ENCODE measurements around the gene CTIF.
A peak's percentile ranks its signal among the peaks of the same experiment; 100 is the strongest.
"Not testable (repeated sequence)": the region's sequence is repeated elsewhere in the genome, so short reads cannot be mapped to it uniquely, and the experiment has no call there.

The CTIF gene

DNA sequence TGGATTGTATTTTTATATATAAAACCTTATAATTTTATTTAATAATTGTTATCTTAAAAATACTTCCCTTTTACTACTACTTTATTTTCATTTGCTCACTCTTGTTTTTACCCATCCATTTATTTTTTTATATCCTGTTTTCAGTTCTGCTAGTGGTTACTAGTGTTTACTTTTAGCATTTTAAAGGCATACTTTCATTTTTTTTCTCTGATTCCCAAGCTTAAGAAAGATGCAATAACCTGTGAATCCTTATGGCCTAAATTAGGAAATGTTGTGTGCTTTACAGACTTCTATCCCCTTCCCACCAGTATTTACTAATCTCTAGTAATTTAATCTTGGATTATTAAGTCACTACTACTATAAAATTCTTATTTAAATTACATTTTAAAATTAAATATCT, 272.0 kb downstream of the CTIF start:
- DNase-seq, result no peak

DNA sequence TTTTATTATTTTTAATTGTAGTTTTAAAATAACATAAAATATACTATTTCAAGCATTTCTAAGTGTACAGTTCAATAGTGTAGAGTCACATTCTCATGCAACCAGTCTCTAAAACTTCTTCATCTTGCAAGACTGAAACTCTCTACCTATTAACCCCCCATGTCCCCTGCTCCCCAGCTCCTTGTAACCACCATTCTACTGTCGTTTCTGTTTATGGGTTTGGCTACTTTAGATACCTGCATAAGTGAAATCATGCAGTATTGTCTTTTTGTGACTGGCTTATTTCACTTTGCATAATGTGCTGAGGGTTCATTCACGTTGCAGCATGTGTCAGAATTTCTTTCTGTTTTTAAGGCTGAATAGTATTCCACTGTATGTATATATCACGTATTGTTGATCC, 272.6 kb downstream of the CTIF start:
- DNase-seq, result no peak

DNA sequence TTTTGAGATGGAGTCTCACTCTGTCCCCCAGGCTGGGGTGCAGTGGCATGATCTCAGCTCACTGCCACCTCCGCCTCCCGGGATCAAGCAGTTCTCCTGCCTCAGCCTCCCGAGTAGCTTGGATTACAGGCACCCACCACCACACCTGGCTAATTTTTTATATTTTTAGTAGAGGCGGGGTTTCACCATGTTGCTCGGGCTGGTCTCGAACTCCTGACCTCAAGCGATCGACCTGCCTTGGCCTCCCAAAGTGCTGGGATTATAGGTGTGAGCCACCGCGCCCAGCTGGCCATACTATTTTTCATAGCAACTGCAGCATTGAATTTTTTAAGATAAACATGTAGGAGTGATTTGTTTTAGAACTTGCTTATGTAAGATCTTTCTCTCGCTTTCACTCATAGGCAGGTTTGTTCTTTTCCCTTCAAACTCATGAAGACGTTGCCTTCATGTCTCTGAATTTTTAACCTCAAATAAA, 273.2 kb downstream of the CTIF start:
- DNase-seq, result not testable (repeated sequence)

DNA sequence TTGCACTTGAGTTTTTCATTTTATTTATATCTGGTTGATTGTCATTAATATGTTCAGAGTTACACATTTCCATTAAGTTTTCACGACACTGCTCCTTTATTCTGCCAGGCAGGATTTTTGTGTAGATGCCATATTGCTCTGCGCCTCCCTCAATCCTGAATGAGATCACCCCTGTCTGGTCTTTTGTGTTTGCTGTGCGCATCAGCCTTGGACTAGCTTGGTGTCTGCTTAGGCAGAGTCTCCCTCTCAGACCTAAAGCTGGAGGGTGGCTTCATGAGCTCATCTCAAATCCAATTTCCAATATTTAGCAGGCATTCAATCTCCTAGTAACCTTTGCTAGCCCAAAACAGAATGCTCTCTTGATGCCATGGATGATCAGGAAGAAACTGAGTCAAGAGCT, 274.5 kb downstream of the CTIF start:
- DNase-seq, result no peak

DNA sequence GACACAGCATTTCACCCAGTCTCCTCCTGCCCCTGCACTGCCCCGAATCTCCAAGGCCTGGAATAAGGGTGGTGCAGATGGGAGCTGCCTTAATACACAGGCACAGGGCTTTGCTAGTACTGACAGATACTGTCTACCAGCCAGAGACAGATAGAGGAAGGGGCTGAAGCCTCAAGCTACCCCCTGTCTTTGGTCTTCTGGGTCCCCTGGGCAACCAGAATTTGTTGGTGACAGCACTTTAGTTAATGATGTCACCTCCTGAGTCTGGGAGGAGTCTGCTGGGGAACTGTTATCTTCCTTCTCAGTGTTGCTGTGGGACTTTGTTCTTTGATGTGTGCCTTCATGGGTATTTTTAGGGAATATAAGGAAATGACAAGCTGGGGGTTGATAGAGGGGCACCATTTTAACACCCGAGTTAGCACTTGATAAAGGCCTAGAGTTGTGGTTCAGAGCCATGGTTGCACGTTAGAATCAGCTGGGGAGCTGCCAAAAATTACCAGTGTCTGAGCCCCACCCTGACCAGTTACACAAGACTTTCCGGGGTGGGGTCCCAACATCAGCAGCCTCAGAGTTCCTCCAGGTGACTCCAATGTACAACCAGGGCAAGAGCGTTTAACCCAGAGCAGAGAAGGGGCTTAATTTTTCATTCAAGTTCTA, 275.1 kb downstream of the CTIF start:
- DNase-seq, result peak; percentile 15

DNA sequence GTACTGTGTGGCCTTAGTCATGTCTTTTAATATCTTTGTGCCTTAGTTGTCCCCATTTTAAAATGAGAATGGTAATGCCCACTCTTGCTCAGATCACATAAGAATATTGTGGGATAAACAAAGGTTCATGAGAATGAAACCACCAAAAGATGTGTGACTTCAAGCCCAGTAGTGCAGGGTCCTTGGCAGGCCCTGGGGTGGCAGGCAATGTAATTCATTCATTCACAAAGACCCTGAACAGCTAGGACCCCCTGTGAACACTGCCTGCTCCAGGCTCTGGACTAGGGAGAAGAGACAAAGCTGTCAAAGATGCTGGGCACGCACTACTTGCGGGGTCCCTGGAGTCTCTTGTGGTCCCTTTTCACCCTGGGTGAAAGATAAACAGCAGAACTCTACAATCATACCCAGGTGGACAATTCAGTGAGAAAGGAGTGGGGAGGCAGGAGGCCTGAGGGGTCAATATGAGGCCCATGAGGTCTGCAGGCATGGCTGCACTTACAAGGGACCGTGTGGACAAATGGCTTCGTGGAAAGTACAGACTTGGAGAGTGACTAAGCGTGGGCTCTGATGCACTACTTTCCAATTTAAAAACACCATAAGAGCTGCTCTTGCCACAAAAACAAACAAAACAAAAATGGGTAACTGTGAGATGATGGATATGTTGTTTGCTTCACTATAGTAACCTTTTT, 275.8 kb downstream of the CTIF start:
- DNase-seq, result no peak

DNA sequence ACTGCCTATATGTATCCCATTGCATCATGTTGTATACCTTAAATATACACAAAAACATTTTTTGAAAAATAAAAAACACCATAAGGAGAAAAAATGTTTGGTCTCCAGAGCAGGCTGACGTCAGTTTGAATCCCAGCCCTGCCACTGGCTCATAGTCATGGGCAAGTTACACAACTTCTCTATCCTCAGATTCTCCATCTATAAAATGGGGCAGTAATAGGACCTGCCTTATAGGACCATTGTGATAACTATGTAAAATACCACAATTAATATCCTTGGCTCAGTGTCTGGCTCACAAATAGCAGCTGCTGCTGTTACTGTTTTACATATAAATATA, 276.3 kb downstream of the CTIF start:
- no peak for DNase-seq

DNA sequence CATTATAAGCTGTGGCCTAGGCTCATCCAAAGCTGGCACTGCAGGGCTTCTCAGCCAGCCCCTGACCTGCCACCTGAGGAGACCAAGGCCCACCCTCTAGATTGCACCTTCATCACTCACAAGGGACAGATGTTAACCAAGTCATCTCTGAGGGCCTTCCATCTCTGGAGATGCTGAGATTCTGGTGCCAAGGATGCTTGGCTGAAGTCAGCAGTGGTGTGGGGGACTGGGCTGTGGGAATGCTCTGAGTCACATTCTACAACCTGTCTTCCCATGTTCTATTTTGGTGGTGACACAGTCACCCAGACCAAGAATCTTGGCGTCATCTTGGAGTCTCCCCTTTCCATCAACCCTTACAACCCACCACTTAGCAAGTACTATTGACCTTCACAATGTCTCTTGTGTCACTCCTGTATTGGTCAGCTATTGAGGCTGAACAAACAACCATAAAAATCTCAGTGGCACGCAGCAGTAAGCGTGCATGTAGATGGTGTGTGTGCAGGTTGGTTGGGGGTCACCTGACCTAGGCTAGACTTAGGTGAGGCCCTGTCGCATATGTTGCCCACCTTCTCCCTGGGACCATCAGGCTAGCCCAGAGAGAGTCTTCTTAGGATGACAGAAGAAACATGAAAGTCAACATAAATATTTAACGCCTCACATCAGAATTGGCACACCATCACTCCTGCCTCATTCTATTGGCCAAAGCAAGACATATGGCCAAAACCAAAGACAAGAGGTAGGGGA, 276.9 kb downstream of the CTIF start:
- no peak for DNase-seq

DNA sequence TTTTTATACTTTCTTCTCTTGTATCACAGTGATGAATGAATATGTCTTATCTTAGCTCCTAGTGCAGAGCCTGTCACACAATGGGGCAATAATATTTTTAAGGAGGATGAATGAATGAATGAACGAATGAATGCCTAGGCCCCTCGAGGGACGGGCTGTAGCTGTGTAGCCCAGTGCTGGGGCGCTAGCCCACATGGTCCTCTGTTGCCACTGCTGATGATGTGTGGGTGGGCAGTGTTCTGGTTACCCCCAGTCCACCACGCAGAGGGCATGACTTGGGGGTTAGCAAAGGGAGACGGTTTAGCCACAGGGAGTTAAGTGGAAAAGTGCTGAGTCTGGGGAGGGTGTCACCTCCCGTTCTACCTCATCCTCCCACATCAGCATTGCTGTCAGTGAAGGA, 277.7 kb downstream of the CTIF start:
- DNase-seq, result no peak

DNA sequence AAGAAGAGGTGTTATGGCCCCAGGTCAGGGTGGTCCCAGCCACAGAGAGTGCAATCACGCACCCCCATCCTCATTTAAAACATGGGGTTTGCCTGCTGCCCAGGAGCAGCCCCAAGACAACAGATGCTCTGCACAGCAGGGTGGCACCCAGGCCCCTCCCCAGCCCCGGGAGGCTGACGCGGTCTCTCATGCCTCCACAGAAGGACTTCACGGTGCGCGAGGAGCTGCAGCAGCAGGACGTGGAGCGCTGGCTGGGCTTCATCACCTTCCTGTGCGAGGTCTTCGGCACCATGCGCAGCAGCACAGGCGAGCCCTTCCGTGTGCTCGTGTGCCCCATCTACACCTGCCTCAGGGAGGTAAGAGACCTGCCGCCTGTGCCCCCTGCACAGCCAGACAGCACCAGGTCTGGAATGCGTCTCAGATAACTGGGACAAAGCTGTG, 278.2 kb downstream of the CTIF start:
- DNase-seq, result no peak

DNA sequence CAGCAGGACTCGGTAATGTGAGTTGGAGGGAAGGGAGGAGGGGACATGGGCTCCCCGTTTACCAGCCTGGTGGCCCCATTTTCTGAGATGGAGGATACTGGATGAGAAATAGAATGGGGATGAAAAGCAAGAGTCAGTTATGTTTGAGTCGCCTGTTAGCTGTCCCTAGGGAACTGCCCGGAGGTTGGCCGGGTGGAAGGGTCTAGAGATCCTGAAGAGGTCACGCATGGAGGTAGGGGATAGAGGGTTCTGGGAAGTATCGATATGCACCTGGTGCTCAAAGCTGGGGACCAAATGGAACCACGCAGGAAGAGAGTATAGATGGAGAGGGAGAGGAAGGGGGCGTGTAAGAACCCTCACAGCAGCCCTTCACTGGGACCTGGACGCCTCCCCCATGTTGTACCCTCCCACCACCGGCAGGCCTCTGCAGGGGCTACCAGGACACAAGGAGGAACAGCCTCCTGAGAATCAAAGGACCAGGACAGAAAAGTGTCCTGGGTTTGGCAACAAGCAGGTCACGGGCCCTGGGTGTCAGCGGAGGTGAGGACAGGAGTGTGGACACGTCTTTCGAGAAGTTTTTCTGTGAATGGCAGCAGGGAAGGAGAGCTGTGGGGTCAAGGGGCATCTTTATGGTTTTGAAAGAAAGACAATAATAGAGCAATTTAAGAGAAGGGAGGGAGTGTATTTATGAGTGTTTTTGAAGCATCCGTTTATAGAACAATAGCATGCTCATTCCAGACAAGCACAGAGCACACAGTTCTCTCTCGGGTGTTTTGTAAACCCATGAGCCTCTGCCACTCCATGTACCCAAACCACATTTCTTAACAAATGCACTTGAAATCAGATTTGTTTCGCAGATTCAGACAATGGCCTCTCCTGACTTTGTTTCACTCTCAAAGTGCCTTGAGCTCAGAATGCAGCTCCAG, 279.8 kb downstream of the CTIF start:
- peak; percentile 2 for DNase-seq

DNA sequence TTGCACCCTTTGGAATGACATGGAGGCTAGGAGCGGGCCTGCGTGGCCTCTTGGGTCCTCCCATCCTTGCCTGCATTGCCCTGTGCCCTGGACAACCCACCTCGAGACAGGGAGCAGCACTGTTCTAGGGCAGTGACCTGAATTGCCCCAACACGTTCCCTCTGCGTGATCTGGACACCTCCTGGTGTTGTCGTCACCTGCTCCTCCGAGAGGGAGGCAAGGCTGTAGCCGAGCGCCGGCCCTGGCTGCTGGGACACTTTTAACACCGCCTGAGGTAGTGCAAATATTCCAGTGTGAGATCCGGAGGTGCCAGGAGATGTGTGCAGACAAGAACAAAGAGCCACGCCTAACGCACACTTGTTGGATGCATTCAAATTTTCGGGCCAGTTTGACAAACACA, 280.4 kb downstream of the CTIF start:
- peak; percentile 2 for DNase-seq

DNA sequence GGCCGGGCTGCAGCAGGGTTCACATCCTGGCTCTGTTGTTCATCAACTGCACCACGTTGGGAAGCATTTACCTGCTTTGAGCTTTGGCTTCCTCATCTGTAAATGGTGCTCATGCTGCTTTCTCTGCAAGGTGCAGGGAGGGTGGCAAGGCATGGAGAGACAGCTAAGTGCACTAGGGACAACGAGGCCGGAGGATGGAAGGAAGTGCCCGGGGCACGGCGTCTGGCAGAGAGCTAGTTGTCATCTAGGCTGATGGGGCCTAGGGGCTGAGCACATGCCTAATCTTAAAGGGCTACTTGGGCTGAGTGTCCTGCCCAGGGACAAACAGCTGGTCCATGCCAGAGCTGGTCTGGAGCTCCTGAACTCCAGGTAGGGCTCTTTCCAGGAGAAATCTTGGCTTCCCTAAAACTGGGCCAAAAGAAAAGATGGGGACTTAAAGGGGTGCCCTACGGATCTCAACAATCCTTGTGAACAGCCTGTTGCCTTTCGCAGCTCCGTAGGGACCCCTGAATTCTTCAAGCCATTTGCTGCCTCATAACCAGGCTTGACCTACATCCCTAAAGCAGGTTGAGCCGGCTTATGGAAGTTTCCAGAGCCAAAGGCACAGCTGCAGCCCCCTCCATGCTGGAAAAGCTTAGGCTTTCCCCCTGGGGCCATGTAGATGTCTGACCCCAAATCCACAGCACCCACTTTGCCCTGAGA, 281.1 kb downstream of the CTIF start:
- DNase-seq, result peak; percentile 3

DNA sequence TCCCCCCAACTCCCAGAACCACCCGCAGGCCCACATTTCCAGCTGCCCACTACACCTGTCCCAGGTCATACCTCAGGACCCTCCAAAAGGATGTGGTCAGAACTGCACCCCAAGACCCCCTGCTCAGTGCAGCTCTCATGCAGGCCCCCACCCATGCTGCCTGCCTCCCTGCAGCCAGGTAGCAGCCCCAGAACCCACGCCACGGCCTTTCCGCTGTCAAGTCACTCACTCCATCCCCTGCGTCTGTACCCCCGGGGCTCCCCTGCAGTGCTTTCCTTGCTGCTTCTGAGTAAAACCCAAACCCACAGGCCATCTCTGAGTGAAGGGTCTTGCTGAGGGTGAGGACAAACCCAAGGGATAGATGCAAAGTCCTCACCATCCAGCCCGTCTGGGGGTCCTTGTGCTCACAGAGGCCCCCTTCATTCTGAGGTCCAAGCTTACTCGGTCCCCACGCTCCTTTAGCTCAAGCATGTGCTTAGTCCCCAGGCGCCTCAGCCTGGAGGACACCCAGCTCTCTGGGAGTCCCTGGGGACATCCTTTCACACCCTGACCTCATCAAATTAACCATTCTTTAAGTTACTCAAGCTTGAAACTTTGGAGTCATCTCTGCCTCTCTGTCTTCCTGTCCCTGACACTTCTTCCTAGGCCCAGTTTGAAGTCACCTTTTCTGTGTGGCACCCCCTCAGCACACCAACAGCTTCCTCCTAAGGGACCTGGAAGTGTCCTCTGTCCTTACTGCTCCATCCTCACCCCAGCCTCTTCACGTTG, 281.8 kb downstream of the CTIF start:
- peak; percentile 3 for DNase-seq

DNA sequence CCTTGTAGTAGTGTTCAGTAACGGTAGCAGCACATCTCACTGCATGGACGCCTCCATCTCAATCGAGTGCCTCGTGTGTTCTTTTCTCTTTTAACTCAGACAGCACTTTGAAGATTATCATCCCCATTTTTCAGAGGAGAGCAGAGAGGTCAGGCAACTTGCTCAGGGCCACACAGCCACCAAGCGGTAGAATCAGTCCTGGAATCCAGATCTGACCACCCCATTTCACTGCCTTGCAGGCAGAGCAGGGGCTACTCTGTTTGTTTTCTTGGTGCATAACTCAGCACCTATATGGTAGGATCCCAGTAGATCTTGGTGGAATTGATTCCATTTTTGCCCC, 282.4 kb downstream of the CTIF start:
- no peak for DNase-seq

DNA sequence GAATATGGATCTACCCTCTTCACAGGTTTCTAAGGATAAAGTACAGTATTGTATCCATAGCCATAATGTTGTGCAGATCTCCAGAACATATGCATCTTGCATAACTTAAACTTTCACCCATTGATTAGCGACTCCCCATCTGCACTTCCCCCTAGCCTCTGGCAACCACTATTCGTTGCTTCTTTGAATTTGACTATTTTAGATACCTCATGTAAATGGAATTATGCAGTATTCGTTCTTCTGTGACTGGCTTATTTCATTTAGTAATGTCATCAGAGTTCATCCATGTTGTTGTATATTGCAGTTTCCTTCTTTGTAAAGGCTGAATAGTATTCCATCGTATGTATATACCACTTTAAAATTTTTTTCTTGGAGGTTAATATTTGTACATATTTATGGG, 283.0 kb downstream of the CTIF start:
- no peak for DNase-seq

DNA sequence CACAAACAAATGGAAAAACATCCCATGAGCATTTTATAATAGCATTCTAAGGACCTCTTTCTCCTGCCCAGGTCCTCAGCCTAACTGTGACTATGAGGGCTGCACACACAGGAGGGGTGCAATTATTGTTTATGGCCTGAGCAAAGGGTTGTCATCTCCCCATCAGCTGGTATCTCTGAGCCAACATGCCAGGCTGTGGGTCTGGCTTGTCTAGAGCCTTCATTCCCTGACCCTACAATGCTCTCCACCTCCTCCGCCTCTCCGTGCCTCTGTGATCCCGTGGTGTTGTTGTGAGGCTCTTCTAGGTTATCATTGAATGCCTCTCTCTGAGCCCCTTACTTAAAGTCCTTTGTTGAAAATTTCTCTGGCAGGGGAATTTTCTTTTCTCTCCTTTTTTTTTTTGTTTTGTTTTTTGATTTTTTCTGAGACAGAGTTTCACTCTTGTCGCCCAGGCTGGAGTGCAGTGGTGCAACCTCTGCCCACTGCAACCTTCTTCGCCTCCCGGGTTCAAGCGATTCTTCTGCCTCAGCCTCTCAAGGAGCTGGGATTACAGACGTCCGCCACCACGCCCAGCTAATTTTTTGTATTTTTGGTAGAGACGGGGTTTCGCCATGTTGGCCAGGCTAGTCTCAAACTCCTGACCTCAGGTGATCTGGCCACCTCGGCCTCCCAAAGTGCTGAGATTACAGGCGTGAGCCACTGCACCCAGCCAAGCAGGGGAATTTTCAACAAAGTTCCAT, 285.6 kb downstream of the CTIF start:
- DNase-seq, result no peak

DNA sequence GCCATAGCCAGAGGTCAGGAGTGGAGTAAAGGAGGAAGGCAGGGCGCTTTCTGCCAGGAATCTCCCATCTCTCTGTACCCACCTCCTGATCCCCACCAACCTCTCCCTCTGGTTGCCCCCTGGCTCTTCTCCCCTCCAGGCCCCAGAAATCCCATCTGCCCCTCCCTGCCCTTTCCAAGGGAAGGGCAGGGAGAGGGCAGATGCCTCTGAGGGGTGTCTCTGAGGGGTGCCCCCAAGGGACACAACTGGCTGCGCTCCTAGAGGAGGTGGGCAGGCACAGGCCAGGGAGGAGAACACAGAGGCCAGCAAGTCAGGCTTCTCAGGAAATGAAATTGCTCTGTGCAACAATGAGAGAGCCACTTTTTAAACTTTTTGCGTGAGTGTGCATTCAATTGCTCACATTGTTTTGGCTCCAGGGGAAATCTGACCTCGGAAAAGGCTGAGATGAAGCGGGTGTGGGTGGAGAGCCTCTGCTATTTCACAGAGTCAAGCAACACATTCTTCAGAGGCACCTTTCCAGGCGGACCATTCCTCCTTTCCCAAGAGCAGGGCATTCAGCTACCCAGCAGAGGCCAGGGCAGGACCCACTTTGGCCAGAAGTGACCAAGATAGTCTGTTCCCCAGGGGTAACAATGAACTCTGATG, 286.4 kb downstream of the CTIF start:
- DNase-seq, result no peak

DNA sequence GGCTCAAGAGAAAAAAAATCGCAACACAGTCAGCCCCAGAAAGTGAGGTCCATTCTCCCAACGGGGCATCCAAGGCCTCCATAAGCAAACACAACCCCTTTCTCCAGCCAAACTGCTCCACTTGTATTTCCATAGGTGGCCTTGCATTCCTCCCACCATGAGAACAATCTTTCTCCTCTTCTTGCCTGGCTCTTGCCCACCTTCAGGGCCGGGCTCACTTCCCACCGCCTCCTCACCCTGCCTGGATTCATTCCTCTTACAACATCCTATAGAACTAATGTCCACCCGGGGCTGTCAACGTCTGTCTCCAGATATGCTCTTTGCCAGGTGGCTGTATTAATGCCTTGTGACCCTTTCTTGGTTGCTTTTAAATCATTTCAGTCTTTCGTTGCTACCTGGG, 287.4 kb downstream of the CTIF start:
- no peak for DNase-seq

DNA sequence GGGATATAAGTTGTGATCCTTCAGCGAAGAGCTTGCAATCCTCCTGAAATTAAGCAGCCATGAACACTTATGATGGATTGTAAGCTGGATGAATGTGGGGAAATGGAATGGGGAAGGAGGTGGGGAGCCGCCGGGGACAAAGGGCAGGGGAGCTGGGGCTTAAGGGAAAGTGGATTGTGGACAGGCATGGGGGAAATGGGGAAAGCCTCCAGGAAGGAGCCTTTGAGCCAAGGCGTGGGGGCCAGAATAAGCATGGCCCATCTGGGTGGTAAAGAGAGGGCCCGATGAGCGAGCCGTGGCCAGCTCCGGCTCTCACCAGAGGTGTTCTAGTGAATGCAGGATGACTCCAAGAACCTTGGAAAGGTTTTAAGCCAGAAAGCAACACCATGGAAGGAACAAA, 288.0 kb downstream of the CTIF start:
- no peak for DNase-seq
